Lower lobe of right lung (tissue), 2 donors: ENCODE measurements around the gene ZEB2. TPM values are rescaled to one million over a fixed set of nuclear protein-coding genes. Genes with fewer than 3 reads are reported as not detected.

ENCODE experiments used
- ATAC-seq, 2 donors: fragments of 200-7000 bp; cut with Tn5 transposase; one replicate each; pipeline ENCODE4 v1.9.1; 2020 to 2022; ENCODE audit warnings: mild to moderate bottlenecking in 2 of 2, moderate library complexity in 2 of 2
- DNase-seq: peaks from one replicate; pipeline ENCODE4 v3.0.0-alpha.2; 2020
- H3K27ac ChIP-seq: fragments of 200-600 bp; one replicate; pipeline ENCODE4 v1.8.0; 2022
- H3K27me3 ChIP-seq: fragments of 200-600 bp; one replicate; pipeline ENCODE4 v1.8.0; 2022; ENCODE audit warnings: low read depth
- H3K36me3 ChIP-seq: fragments of 200-600 bp; one replicate; pipeline ENCODE4 v1.8.0; 2022; ENCODE audit warnings: mild to moderate bottlenecking
- H3K4me1 ChIP-seq: fragments of 200-600 bp; one replicate; pipeline ENCODE4 v1.8.0; 2022
- H3K4me3 ChIP-seq: fragments of 200-600 bp; one replicate; pipeline ENCODE4 v1.8.0; 2022; ENCODE audit warnings: mild to moderate bottlenecking
- H3K9me3 ChIP-seq: fragments of 200-600 bp; one replicate; pipeline ENCODE4 v1.8.0; 2022
- intact Hi-C: fragments of 100-400 bp; cut with DNase I; formaldehyde crosslinking; loops from one replicate; pipeline ENCODE4 v1.11.0; 2022
- total RNA-seq: library from RNA; stranded (reverse); fragmentation: NEBNext Ultra II Directional; extraction: Animal tissue kit (Norgen Biotek cat#: 25700); gene quantifications from one replicate; pipeline ENCODE4 v1.2.1, GENCODE V29; 2021
- TF ChIP-seq, protein P1 (sequence below): fragments of 200-600 bp; IDR thresholded peaks from one replicate; pipeline ENCODE4 v1.8.0; 2022; ENCODE audit warnings: antibody characterized with exemption, mild to moderate bottlenecking
- donor health status: DM: no; HTN: yes; CAD: no; lungs with severe emphysema.

Gene ZEB2
- total RNA-seq, 1 donor from 2014 or later: 220 TPM

DNA sequence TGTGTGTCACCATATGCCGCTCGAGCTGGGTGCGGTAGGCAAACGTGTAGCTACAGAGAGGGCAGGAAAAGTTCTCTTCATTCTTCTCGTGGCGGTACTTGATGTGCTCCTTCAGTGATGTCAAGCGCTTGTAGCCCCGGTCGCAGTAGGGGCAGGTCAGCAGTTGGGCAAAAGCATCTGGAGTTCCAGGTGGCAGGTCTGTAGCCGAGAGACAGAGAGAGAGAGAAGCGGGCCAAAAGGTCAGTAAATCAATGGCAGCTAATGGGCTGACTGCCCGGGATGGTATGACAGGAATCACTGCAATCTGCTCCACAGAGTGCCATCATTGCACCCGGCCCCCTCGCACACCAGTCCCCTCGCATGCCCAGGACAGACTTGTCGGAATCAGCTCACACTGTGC, 116.0 kb downstream of the ZEB2 start:
- Histone ChIP-seq H3K4me1 (peaks cover 13% of the 10 kb centered on the region), H3K9me3 (no peaks in the 10 kb centered on the region), H3K27ac (peak overlapping the region; percentile 19), H3K27me3 (no peaks in the 10 kb centered on the region), H3K36me3 (peaks cover 39% of the 10 kb centered on the region), H3K4me3 (no peak overlapping the region)
- intact Hi-C loops: no loop called here
- TF ChIP-seq, protein P1, sequence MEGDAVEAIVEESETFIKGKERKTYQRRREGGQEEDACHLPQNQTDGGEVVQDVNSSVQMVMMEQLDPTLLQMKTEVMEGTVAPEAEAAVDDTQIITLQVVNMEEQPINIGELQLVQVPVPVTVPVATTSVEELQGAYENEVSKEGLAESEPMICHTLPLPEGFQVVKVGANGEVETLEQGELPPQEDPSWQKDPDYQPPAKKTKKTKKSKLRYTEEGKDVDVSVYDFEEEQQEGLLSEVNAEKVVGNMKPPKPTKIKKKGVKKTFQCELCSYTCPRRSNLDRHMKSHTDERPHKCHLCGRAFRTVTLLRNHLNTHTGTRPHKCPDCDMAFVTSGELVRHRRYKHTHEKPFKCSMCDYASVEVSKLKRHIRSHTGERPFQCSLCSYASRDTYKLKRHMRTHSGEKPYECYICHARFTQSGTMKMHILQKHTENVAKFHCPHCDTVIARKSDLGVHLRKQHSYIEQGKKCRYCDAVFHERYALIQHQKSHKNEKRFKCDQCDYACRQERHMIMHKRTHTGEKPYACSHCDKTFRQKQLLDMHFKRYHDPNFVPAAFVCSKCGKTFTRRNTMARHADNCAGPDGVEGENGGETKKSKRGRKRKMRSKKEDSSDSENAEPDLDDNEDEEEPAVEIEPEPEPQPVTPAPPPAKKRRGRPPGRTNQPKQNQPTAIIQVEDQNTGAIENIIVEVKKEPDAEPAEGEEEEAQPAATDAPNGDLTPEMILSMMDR: no peak
- no peak for DNase-seq
- peak in 1 of 2 donors; percentile 32 for ATAC-seq

GRCh38 chr2:144402251-144402650, 117.7 kb downstream of the ZEB2 start:
- Histone ChIP-seq H3K4me1 (peaks cover 13% of the 10 kb centered on the region), H3K36me3 (peaks cover 56% of the 10 kb centered on the region), H3K27ac (peak overlapping the region; percentile 21), H3K4me3 (no peak overlapping the region), H3K27me3 (no peaks in the 10 kb centered on the region), H3K9me3 (no peaks in the 10 kb centered on the region)
- intact Hi-C loops: no loop called here
- ATAC-seq: peak; percentile 37 to 46
- TF ChIP-seq, protein P1: no peak
- DNase-seq: peak; percentile 53

DNA sequence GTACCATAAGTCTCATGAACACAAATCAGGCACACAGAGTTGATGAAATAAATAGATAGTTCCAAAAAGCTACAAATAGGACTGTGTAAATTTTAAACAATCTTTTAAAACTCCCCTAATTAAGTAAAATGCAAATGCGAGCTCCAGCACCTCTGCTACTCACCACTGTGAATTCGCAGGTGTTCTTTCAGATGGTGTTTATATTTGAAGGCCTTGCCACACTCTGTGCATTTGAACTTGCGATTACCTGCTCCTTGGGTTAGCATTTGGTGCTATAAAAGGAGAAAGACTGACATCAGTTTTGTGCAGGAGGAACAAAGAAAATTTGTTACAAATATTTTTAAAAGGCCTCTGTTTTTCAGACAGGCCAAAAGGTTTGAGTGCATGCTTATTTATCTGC, 118.9 kb downstream of the ZEB2 start:
- intact Hi-C loops: no loop called here
- no peak for ATAC-seq
- no peak for DNase-seq
- Histone ChIP-seq H3K27ac (no peak overlapping the region), H3K4me1 (peaks cover 8% of the 10 kb centered on the region), H3K27me3 (no peaks in the 10 kb centered on the region), H3K4me3 (no peak overlapping the region), H3K36me3 (peaks cover 66% of the 10 kb centered on the region), H3K9me3 (no peaks in the 10 kb centered on the region)
- TF ChIP-seq, protein P1: no peak

DNA sequence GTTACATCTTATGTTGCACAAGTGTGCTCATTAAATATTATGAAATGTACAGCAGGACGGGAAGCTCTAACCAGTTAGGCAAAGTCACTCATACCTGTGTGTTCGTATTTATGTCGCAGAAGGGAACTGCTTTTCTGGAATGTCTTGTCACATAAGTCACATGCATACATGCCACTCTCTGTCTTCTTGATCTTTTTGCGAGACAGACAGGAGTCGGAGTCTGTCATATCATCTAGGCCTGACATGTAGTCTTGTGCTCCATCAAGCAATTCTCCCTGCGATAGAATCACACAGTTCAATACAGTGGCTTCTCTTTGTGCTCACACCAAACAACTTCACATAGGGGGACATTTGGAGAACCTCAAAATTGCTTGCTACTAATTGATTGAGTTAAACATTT, 123.6 kb downstream of the ZEB2 start:
- peaks cover 94% of the 10 kb centered on the region for H3K36me3 ChIP-seq

DNA sequence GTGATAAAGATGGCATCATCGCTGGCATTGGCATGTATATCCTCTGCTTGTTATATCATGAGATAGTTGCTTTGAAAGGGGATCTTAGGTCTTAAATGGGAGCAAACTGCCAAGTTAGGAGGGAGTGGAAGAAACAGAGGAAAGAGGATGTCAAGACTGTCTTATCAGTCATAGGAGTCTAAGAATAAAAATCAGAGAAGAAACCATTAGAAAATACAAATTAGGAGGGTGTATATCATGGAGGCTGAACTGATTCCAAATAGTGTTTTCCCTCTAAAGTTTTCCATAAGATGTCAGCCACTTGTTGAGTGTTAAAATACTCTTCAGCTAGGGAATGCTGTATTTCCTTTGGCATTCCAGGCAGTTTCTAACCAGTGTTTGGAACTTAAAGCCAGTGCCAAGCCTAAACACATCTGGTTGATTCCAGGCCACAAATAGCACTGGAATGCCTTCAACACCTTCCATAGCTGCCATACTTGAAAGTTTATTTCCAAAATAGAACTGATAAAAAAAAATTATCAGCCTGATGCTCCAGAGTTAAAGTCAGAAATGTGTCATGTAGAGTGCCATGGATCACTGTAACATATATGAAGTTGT, 129.4 kb downstream of the ZEB2 start:
- no peak for ATAC-seq
- H3K36me3 ChIP-seq: peaks cover 73% of the 10 kb centered on the region
- intact Hi-C loops: no loop called here

More for the DNA sequence above, 123.6 kb downstream of the ZEB2 start:
- Histone ChIP-seq H3K27ac (no peak overlapping the region), H3K27me3 (no peaks in the 10 kb centered on the region), H3K4me3 (no peak overlapping the region), H3K4me1 (no peaks in the 10 kb centered on the region), H3K9me3 (no peaks in the 10 kb centered on the region)
- ATAC-seq: no peak
- intact Hi-C loops: no loop called here
- TF ChIP-seq, protein P1: no peak
- DNase-seq: no peak

More for the DNA sequence above, 129.4 kb downstream of the ZEB2 start:
- no peak for DNase-seq
- Histone ChIP-seq H3K27me3 (no peaks in the 10 kb centered on the region), H3K9me3 (no peaks in the 10 kb centered on the region), H3K4me1 (peaks cover 9% of the 10 kb centered on the region), H3K4me3 (no peak overlapping the region), H3K27ac (no peak overlapping the region)
- TF ChIP-seq, protein P1: no peak
